ENCODE data around the gene MLIP.

- TF ChIP-seq CTCF (IDR thresholded peaks at IDR 0.05) (no peak), POLR2A (IDR thresholded peaks at IDR 0.05) (no peak), EP300 (IDR thresholded peaks at IDR 0.05) (no peak)
Measured at GRCh38 chr6:54071821-54072340, 39.4 kb upstream of the MLIP start.
